Measurements from ENCODE around the gene LETM1. TPM values are rescaled to one million over a fixed set of nuclear protein-coding genes. Genes with fewer than 3 reads are reported as not detected.
A peak's percentile ranks its signal among the peaks of the same experiment; 100 is the strongest.

LETM1 gene
- total and polyA plus RNA-seq, 12 donors: 20.7 to 117 (median 37.9) TPM

GRCh38 chr4:1874201-1874600, 18.2 kb upstream of the LETM1 start:
- Histone ChIP-seq H3K9me3 (replicated peaks in 1 of 3) (no peaks in the 10 kb centered on the region), H3K4me1 (replicated peaks in 1 of 2) (peaks cover 4 to 21% of the 10 kb centered on the region in 2 donors), H3K27ac (no peak overlapping the region), H3K36me3 (replicated peaks in 1 of 2) (no peaks in the 10 kb centered on the region), H3K27me3 (no peaks in the 10 kb centered on the region), H3K4me3 (no peak overlapping the region)
- no peak for DNase-seq
- TF ChIP-seq, protein P1, sequence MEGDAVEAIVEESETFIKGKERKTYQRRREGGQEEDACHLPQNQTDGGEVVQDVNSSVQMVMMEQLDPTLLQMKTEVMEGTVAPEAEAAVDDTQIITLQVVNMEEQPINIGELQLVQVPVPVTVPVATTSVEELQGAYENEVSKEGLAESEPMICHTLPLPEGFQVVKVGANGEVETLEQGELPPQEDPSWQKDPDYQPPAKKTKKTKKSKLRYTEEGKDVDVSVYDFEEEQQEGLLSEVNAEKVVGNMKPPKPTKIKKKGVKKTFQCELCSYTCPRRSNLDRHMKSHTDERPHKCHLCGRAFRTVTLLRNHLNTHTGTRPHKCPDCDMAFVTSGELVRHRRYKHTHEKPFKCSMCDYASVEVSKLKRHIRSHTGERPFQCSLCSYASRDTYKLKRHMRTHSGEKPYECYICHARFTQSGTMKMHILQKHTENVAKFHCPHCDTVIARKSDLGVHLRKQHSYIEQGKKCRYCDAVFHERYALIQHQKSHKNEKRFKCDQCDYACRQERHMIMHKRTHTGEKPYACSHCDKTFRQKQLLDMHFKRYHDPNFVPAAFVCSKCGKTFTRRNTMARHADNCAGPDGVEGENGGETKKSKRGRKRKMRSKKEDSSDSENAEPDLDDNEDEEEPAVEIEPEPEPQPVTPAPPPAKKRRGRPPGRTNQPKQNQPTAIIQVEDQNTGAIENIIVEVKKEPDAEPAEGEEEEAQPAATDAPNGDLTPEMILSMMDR (IDR thresholded peaks at IDR 0.05): no peak
- TF ChIP-seq POLR2A (IDR thresholded peaks at IDR 0.05): no peak
- WGBS, 4 donors: 80 to 89% (median 85%) methylated on average over 3 of the region's 3 CpGs
- intact Hi-C loops (cut with DNase I): no loop called here

DNA sequence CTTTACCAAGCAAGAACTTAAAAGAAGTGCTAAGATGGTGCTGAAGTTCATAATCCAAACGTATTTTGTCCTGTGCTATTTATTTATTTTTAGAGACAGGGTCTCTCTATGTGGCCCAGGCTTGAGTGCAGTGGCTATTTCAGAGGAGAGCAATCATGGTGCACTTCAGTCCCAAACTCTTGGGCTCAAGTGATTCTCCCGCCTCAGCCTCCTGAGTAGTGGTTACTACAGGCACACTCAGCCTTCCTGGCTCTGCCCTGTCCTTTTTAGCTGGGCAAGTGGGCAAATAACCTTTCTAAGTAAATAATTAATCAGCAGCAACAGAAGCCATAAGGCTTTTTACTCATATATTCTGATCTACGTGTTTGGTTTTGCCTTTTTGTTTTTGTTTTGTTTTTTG, 17.8 kb upstream of the LETM1 start:
- Histone ChIP-seq H3K27me3 (no peaks in the 10 kb centered on the region), H3K4me3 (no peak overlapping the region), H3K4me1 (replicated peaks in 1 of 2) (peaks cover 4 to 21% of the 10 kb centered on the region in 2 donors), H3K27ac (no peak overlapping the region), H3K36me3 (replicated peaks in 1 of 2) (no peaks in the 10 kb centered on the region), H3K9me3 (replicated peaks in 1 of 3) (no peaks in the 10 kb centered on the region)
- intact Hi-C loops (cut with DNase I): no loop called here
- no peak for TF ChIP-seq POLR2A (IDR thresholded peaks at IDR 0.05)
- TF ChIP-seq, protein P1 (IDR thresholded peaks at IDR 0.05): no peak
- DNase-seq: no peak
- WGBS, 4 donors: 89 to 100% (median 90%) methylated on average over 3 of the region's 3 CpGs

DNA sequence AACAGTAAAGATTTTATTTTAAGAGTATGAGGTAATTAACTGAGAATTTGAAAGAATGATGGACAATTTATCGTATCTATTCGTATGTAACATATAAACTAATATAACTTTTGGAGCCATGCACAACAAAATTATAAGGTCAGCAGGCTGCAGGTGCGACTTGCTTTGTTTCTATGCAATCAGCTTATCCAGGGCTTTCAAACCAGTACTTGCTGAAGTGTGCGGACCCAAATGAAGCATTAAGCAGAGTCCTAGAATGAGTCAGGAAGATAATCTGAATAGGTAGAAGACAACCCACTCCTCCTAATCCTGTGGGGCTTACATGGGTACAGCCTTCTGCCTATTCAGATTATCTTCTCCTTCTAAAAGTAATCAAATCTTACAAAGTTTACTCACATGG, 17.3 kb upstream of the LETM1 start:
- no peak for DNase-seq
- H3K27me3 ChIP-seq: no peaks in the 10 kb centered on the region
- H3K4me3 ChIP-seq: no peak overlapping the region
- TF ChIP-seq POLR2A (IDR thresholded peaks at IDR 0.05): no peak
- WGBS, 4 donors: 78 to 93% (median 91%) methylated on average over 4 of the region's 4 CpGs
- H3K4me1 ChIP-seq (replicated peaks in 1 of 2): peaks cover 6 to 21% of the 10 kb centered on the region in 2 donors
- intact Hi-C loops (cut with DNase I): no loop called here
- no peaks in the 10 kb centered on the region for H3K36me3 ChIP-seq (replicated peaks in 1 of 2)
- H3K27ac ChIP-seq: no peak overlapping the region
- no peaks in the 10 kb centered on the region for H3K9me3 ChIP-seq (replicated peaks in 1 of 3)

DNA sequence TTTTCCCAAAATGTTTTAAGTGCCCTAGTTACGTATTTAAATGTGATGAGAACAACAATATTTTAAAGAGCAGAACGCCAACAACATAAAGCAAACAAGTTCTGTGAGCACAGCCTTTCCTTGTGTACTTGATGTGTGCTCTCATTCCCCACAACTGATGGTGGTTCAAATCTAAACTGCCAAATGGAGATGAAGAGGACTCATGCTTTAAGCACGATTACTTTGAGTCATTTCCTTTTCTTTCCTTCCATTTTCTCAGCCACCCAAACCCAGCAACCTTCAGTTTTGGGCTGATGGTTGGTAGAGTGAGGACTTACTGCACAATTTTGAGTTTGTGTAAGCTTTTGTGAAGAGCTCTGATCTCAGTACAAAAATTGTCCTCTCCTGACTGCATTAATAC, 16.9 kb upstream of the LETM1 start:
- no peak overlapping the region for H3K4me3 ChIP-seq
- H3K36me3 ChIP-seq (replicated peaks in 1 of 2): no peaks in the 10 kb centered on the region
- peaks cover 7 to 24% of the 10 kb centered on the region in 2 donors for H3K4me1 ChIP-seq (replicated peaks in 1 of 2)
- no peaks in the 10 kb centered on the region for H3K9me3 ChIP-seq (replicated peaks in 1 of 3)
- WGBS, 4 donors: 61 to 70% (median 67%) methylated on average over 3 of the region's 3 CpGs
- intact Hi-C loops (cut with DNase I): no loop called here
- no peaks in the 10 kb centered on the region for H3K27me3 ChIP-seq
- TF ChIP-seq, protein P1 (IDR thresholded peaks at IDR 0.05): no peak
- no peak for TF ChIP-seq POLR2A (IDR thresholded peaks at IDR 0.05)
- H3K27ac ChIP-seq: no peak overlapping the region
- DNase-seq: no peak

- H3K27ac ChIP-seq: peak overlapping the region; percentile 48 to 96 (median 75)
- H3K4me3 ChIP-seq: peak overlapping the region in 3 of 4 donors; percentile 7 to 99 (median 73)
- WGBS, 4 donors: 0 to 1% (median 1%) methylated on average over 29 to 77 of the region's 79 CpGs; no CpG with 5 or more reads in 1 of the 4 donors
- DNase-seq: peak in 3 of 7 donors; percentile 26 to 53 (median 32)
- no peaks in the 10 kb centered on the region for H3K27me3 ChIP-seq
- peaks cover 7 to 25% of the 10 kb centered on the region in 2 donors for H3K4me1 ChIP-seq (replicated peaks in 1 of 2)
- intact Hi-C loops (cut with DNase I): no loop called here
- H3K36me3 ChIP-seq (replicated peaks in 1 of 2): no peaks in the 10 kb centered on the region
- no peaks in the 10 kb centered on the region for H3K9me3 ChIP-seq (replicated peaks in 1 of 3)
- no peak for TF ChIP-seq POLR2A (IDR thresholded peaks at IDR 0.05)
- TF ChIP-seq, protein P1 (IDR thresholded peaks at IDR 0.05): no peak
Measured at GRCh38 chr4:1871471-1872021, 15.6 kb upstream of the LETM1 start.

All from adrenal gland (tissue), 12 donors.